ENCODE measurements around the gene AMDHD1. TPM values are rescaled to one million over a fixed set of nuclear protein-coding genes. Genes with fewer than 3 reads are reported as not detected.

AMDHD1 gene
- total and polyA plus RNA-seq, 2 of the 4 experiments (the other 2 are of a cell fraction): under 0.01 TPM; not detected in 1

GRCh38 chr12:95944108-95944704, 1.1 kb downstream of the AMDHD1 start:
- Histone ChIP-seq H3K27me3 (ENCODE audit: control insufficient read depth, insufficient read depth, low read length) (peaks cover 5% of the 10 kb centered on the region), H2BK120ac (ENCODE audit: low read depth, low read length) (no peak overlapping the region), H4K91ac (ENCODE audit: insufficient read depth, low read depth, low read length) (no peak overlapping the region), H4K20me1 (ENCODE audit: insufficient read depth, low read length) (no peaks in the 10 kb centered on the region), H4K5ac (ENCODE audit: low read depth, low read length) (no peak overlapping the region), H2BK5ac (ENCODE audit: low read depth, low read length, poor library complexity, severe bottlenecking) (no peak overlapping the region), H2BK20ac (ENCODE audit: low read depth, low read length) (no peak overlapping the region), H3K4me2 (ENCODE audit: low read depth, low read length) (no peak overlapping the region), H2BK15ac (ENCODE audit: low read depth, low read length) (no peak overlapping the region), H3K9me1 (ENCODE audit: insufficient read depth, low read length) (no peaks in the 10 kb centered on the region), H3K4ac (ENCODE audit: low read depth, low read length) (no peak overlapping the region), H4K8ac (ENCODE audit: low read depth in 2 of 2, low read length in 2 of 2) (no peak overlapping the region), H3K27ac (ENCODE audit: insufficient read depth, low read length) (no peak overlapping the region), H3K56ac (ENCODE audit: extremely low read depth, insufficient read depth, low read length) (no peak overlapping the region), H3K79me1 (ENCODE audit: low read depth in 1 of 2, low read length in 2 of 2) (no peaks in the 10 kb centered on the region), H3K14ac (replicated peaks; ENCODE audit: low read depth, low read length) (no peak overlapping the region), H3K9ac (ENCODE audit: low read depth, low read length) (no peak overlapping the region), H3K18ac (ENCODE audit: low read depth, low read length) (no peak overlapping the region), H3K4me1 (ENCODE audit: control insufficient read depth, insufficient read depth, low read length) (peaks cover 2% of the 10 kb centered on the region; the same call in 1 of the 2 replicates), H3K23ac (ENCODE audit: low read depth, low read length) (no peak overlapping the region), H3K36me3 (ENCODE audit: control insufficient read depth, insufficient read depth, low read length) (no peaks in the 10 kb centered on the region), H2AFZ (replicated peaks; ENCODE audit: low read length, poor library complexity) (no peak overlapping the region), H2AK5ac (ENCODE audit: low read depth, low read length) (no peak overlapping the region), H3K9me3 (ENCODE audit: control insufficient read depth, insufficient read depth, low read length) (no peaks in the 10 kb centered on the region), H3K4me3 (ENCODE audit: insufficient read depth, low read depth, low read length) (no peak overlapping the region), H2AK9ac (replicated peaks; ENCODE audit: low read depth, low read length, poor library complexity) (no peak overlapping the region)
- ATAC-seq (ENCODE audit: low read depth): no peak
- dilution Hi-C loops (cut with HindIII; ENCODE audit: low sequenced_read_pairs, unreplicated experiment) (no loop called here), in situ Hi-C loops (cut with MboI; ENCODE audit: low sequenced_read_pairs) (no loop called here), intact Hi-C loops (cut with micrococcal nuclease) (no loop called here)
- no peak for TF ChIP-seq MXI1 (IDR thresholded peaks at IDR 0.05; ENCODE audit: borderline replicate concordance, low read depth, low read length)
- DNase-seq: no peak
- no CpG with 5 or more reads among the region's 10 CpGs for WGBS, 2 experiments (ENCODE audit: extremely low coverage in 2 of 2, insufficient read length in 1 of 2)
- CTCF ChIA-PET: no interaction called here
- BruUV-seq (replicated peaks): no TSS peak
- POLR2A ChIA-PET (ENCODE audit: unreplicated experiment): no interaction called here
